HCT116 (cell line): ENCODE measurements around the gene SEMA4B. TPM values are rescaled to one million over a fixed set of nuclear protein-coding genes. Genes with fewer than 3 reads are reported as not detected.
A peak's percentile ranks its signal among the peaks of the same experiment; 100 is the strongest.

Experiments
- ATAC-seq: fragments of 200-7000 bp; cut with Tn5 transposase; 2 replicates; pipeline ENCODE4 v1.9.1; 2020; ENCODE audit warnings: mild to moderate bottlenecking, moderate library complexity
- BruUV-seq: library from RNA; stranded (reverse); fragments of 400-500 nt; replicated peaks from 2 replicates; lab custom pipeline; 2021; lab: Mats Ljungman, UMichigan
- CTCF ChIA-PET: fragments of 300-600 bp; sonication (Branson Sonifier 250); formaldehyde crosslinking; loops from one replicate; lab custom pipeline; 2021; ENCODE audit warnings: antibody characterized with exemption; lab: Charles Lee
- POLR2A ChIA-PET: fragments of 300-600, 350-600 bp; sonication (Branson Sonifier 250); formaldehyde crosslinking; loops from one replicate; lab custom pipeline; 2021; ENCODE audit warnings: antibody characterized with exemption; lab: Charles Lee
- RAD21 ChIA-PET, 2 experiments: fragments of 300-600 bp; sonication (Branson Sonifier 250); formaldehyde crosslinking; loops; one replicate each; lab custom pipeline; 2023; ENCODE audit warnings: low total read pairs in 2 of 2; ENCODE audit not compliant: uncharacterized antibody in 2 of 2, unreplicated experiment in 2 of 2, low non-redundant PET in 1 of 2; lab: Charles Lee
- DNase-seq: peaks from one replicate; pipeline ENCODE4 v3.0.0-alpha.2; 2010; ENCODE audit warnings: low read depth, low spot score
- H2AFZ ChIP-seq: fragments of 200-600 bp; shearing (Covaris generic), sonication (generic); 2 replicates; pipeline ENCODE4 v1.6.1; 2017; ENCODE audit warnings: low read depth, mixed run types, mixed read lengths, antibody characterized with exemption, low read length; ENCODE audit not compliant: poor library complexity, severe bottlenecking
- H3K27ac ChIP-seq: 2 replicates; pipeline ENCODE4 v1.5.1; 2012; ENCODE audit warnings: low read depth, low read length
- H3K27me3 ChIP-seq: fragments of 200-600 bp; sonication (generic); 2 replicates; pipeline ENCODE4 v1.6.1; 2016; ENCODE audit warnings: mixed run types, low read length, mixed read lengths; ENCODE audit not compliant: insufficient read depth
- H3K36me3 ChIP-seq, 2 experiments: fragments of 200-500 bp in 1 of 2; fragments of 200-600 bp in 1 of 2; sonication (Bioruptor generic) in 1 of 2; sonication (generic) in 1 of 2; 2 replicates each; pipeline versions ENCODE4 v1.5.1 to v1.6.1; 2014 to 2016; ENCODE audit warnings: low read length in 2 of 2, inconsistent platforms in 1 of 2, mixed read lengths in 1 of 2, mixed run types in 1 of 2; ENCODE audit not compliant: insufficient read depth in 2 of 2, control insufficient read depth in 1 of 2
- H3K4me1 ChIP-seq, 2 experiments: fragments of 200-600 bp in 1 of 2; sonication (generic) in 1 of 2; 2 replicates each; pipeline versions ENCODE4 v1.5.1 to v1.6.1; 2012 to 2017; ENCODE audit warnings: low read length in 2 of 2, inconsistent platforms in 1 of 2, mild to moderate bottlenecking in 1 of 2, mixed read lengths in 1 of 2, mixed run types in 1 of 2, moderate library complexity in 1 of 2; ENCODE audit not compliant: insufficient read depth in 2 of 2, control insufficient read depth in 1 of 2
- H3K4me2 ChIP-seq: fragments of 200-600 bp; sonication (generic); 2 replicates; pipeline ENCODE4 v1.6.1; 2017; ENCODE audit warnings: mixed run types, low read length, mixed read lengths
- H3K4me3 ChIP-seq, 2 experiments: fragments of 200-600 bp in 1 of 2; sonication (generic) in 1 of 2; replicated peaks in 1 of 2; 2 replicates each; pipeline ENCODE4 v1.5.1; 2011 to 2016; ENCODE audit warnings: low read length in 2 of 2, control low read depth in 1 of 2, low read depth in 1 of 2, mild to moderate bottlenecking in 1 of 2, mixed read lengths in 1 of 2, mixed run types in 1 of 2
- H3K79me2 ChIP-seq: fragments of 200-600 bp; sonication (generic); 2 replicates; pipeline ENCODE4 v1.6.1; 2017; ENCODE audit warnings: mild to moderate bottlenecking, mixed run types, low read length, moderate library complexity, mixed read lengths; ENCODE audit not compliant: insufficient read depth
- H3K9ac ChIP-seq: fragments of 200-600 bp; sonication (generic); 2 replicates; pipeline ENCODE4 v1.6.1; 2016; ENCODE audit warnings: low read length, mixed read lengths
- H3K9me2 ChIP-seq: fragments of 200-600 bp; sonication (generic), shearing (Covaris generic); 2 replicates; pipeline ENCODE4 v1.6.1; 2017; ENCODE audit warnings: mixed run types, mild to moderate bottlenecking, moderate library complexity; ENCODE audit not compliant: insufficient read depth
- H3K9me3 ChIP-seq, 2 experiments: fragments of 200-500 bp in 1 of 2; fragments of 200-600 bp in 1 of 2; sonication (Bioruptor generic) in 1 of 2; sonication (generic) in 1 of 2; 2 replicates each; pipeline ENCODE4 v1.6.1; 2014 to 2017; ENCODE audit warnings: low read length in 2 of 2, mixed read lengths in 2 of 2, inconsistent platforms in 1 of 2, low read depth in 1 of 2, mild to moderate bottlenecking in 1 of 2, mixed run types in 1 of 2, moderate library complexity in 1 of 2; ENCODE audit not compliant: control insufficient read depth in 1 of 2, insufficient read depth in 1 of 2
- H4K20me1 ChIP-seq: fragments of 200-600 bp; sonication (generic), shearing (Covaris generic); 2 replicates; pipeline ENCODE4 v1.6.1; 2017; ENCODE audit warnings: mixed run types, mild to moderate bottlenecking, moderate library complexity; ENCODE audit not compliant: insufficient read depth
- CEBPB ChIP-seq: IDR thresholded peaks from 2 replicates; pipeline ENCODE4 v1.6.1; 2012; ENCODE audit warnings: low read depth
- CTCF ChIP-seq, 3 experiments: fragments of 200-600 bp in 1 of 3; sonication (generic) in 1 of 3; IDR thresholded peaks in 2 of 3; conservative IDR thresholded peaks in 1 of 3; 2 replicates each; pipeline ENCODE4 v1.5.1; 2012 to 2017; ENCODE audit warnings: low read depth in 2 of 3, low read length in 2 of 3, antibody characterized with exemption in 1 of 3, borderline replicate concordance in 1 of 3, control low read depth in 1 of 3, mild to moderate bottlenecking in 1 of 3, mixed read lengths in 1 of 3, mixed run types in 1 of 3, moderate library complexity in 1 of 3; ENCODE audit not compliant: insufficient read depth in 1 of 3
- EZH2 ChIP-seq: fragments of 200-600 bp; sonication (generic); IDR thresholded peaks from 2 replicates; pipeline ENCODE4 v1.6.1; 2017; ENCODE audit warnings: antibody characterized with exemption, mixed run types
- EZH2phosphoT487 ChIP-seq: fragments of 200-600 bp; IDR thresholded peaks from 2 replicates; pipeline ENCODE4 v1.6.1; 2018; ENCODE audit warnings: antibody characterized with exemption, borderline replicate concordance
- FOSL1 ChIP-seq: IDR thresholded peaks from 2 replicates; pipeline ENCODE4 v1.6.1; 2012; ENCODE audit warnings: low read depth
- MAX ChIP-seq: IDR thresholded peaks from 2 replicates; pipeline ENCODE4 v1.6.1; 2012
- POLR2A ChIP-seq: IDR thresholded peaks from 2 replicates; pipeline ENCODE4 v1.7.0; 2011; ENCODE audit warnings: borderline replicate concordance; ENCODE audit not compliant: insufficient read depth, insufficient read length; ENCODE audit errors: extremely low read depth
- POLR2AphosphoS5 ChIP-seq: IDR thresholded peaks from 2 replicates; pipeline ENCODE4 v1.6.1; 2011; ENCODE audit warnings: mild to moderate bottlenecking, low read depth, low read length, moderate library complexity
- SIN3A ChIP-seq: IDR thresholded peaks from 2 replicates; pipeline ENCODE4 v1.6.1; 2012; ENCODE audit warnings: low read depth
- SP1 ChIP-seq: IDR thresholded peaks from 2 replicates; pipeline ENCODE4 v1.6.1; 2012; ENCODE audit warnings: low read depth
- SRF ChIP-seq: IDR thresholded peaks from 2 replicates; pipeline ENCODE4 v1.6.1; 2012; ENCODE audit warnings: low read depth
- TCF7L2 ChIP-seq: IDR thresholded peaks from 2 replicates; pipeline ENCODE4 v1.7.0; 2011; ENCODE audit warnings: borderline replicate concordance, inconsistent platforms; ENCODE audit not compliant: insufficient read depth, insufficient read length; ENCODE audit errors: extremely low read depth
- YY1 ChIP-seq: IDR thresholded peaks from 2 replicates; pipeline ENCODE4 v1.6.1; 2011; ENCODE audit warnings: low read length, low read depth, moderate library complexity, mild to moderate bottlenecking; ENCODE audit not compliant: insufficient replicate concordance; ENCODE audit errors: extremely low read depth
- ZBTB33 ChIP-seq: IDR thresholded peaks from 2 replicates; pipeline ENCODE4 v1.6.1; 2011; ENCODE audit warnings: mild to moderate bottlenecking, low read length, moderate library complexity; ENCODE audit not compliant: insufficient replicate concordance; ENCODE audit errors: extremely low read depth
- ZFX ChIP-seq: fragments of 450-650 bp; IDR thresholded peaks from 2 replicates; pipeline ENCODE4 v1.6.1; 2017
- ZNF274 ChIP-seq: fragments of 200-500 bp; sonication (Bioruptor generic); IDR thresholded peaks from 2 replicates; pipeline ENCODE4 v1.6.1; 2014; ENCODE audit warnings: mild to moderate bottlenecking, low read depth, low read length, inconsistent platforms
- intact Hi-C: fragments of 100-400 bp; cut with micrococcal nuclease; formaldehyde crosslinking; loops from 2 replicates; pipeline ENCODE4 v1.10.0; 2022
- total RNA-seq: library from RNA; stranded (reverse); gene quantifications from one replicate; pipeline ENCODE4 v1.2.1, GENCODE V29; 2021; ENCODE audit not compliant: unreplicated experiment
- TF ChIP-seq, protein P1 (sequence below): IDR thresholded peaks from 2 replicates; pipeline ENCODE4 v1.6.1; 2012; ENCODE audit warnings: low read depth

The SEMA4B gene
- total RNA-seq, 1 experiment from 2014 or later = 98.6 TPM

GRCh38 chr15:90184786-90185704, 16.1 kb upstream of the SEMA4B start:
- RAD21 ChIA-PET = interaction anchor here in 1 of 2 experiments (1.2 kb wide), 1 partner anchor 27 kb away, joined by 3 read pairs; no protein-coding TSS in a partner anchor
- peaks cover 17 to 48% of the 10 kb centered on the region in 2 experiments; a peak in 3 of 4 replicates for H3K4me1 ChIP-seq
- H2AFZ ChIP-seq = no peak overlapping the region
- peaks cover 5% of the 10 kb centered on the region; the same call in 1 of the 2 replicates for H3K79me2 ChIP-seq
- ATAC-seq (peak; percentile 80), DNase-seq (no peak)
- H3K4me3 ChIP-seq = peak overlapping the region; percentile 71 to 83
- H3K27ac ChIP-seq = peak overlapping the region; percentile 80
- CTCF ChIA-PET = interaction anchor here (1.3 kb wide), 2 partner anchors 16 to 29 kb away, joined by 4 read pairs; partner anchors contain the start of gene SEMA4B
- peak overlapping the region; percentile 89 for H3K4me2 ChIP-seq
- no peaks in the 10 kb centered on the region for H3K27me3 ChIP-seq
- peak overlapping the region; percentile 65 for H3K9ac ChIP-seq
- TSS peak; percentile 55 for BruUV-seq
- POLR2A ChIA-PET = interaction anchor here (0.7 kb wide), 1 partner anchor 15 kb away, joined by 3 read pairs; no protein-coding TSS in a partner anchor
- no peaks in the 10 kb centered on the region for H3K9me2 ChIP-seq
- intact Hi-C loops = loop anchor here (1.0 to 2.0 kb wide), 3 partner anchors 16 to 26 kb away; partner anchors contain the start of gene SEMA4B
- no peaks in the 10 kb centered on the region for H3K9me3 ChIP-seq
- H3K36me3 ChIP-seq = no peaks in the 10 kb centered on the region
- H4K20me1 ChIP-seq = no peaks in the 10 kb centered on the region
- TF ChIP-seq, protein P1, sequence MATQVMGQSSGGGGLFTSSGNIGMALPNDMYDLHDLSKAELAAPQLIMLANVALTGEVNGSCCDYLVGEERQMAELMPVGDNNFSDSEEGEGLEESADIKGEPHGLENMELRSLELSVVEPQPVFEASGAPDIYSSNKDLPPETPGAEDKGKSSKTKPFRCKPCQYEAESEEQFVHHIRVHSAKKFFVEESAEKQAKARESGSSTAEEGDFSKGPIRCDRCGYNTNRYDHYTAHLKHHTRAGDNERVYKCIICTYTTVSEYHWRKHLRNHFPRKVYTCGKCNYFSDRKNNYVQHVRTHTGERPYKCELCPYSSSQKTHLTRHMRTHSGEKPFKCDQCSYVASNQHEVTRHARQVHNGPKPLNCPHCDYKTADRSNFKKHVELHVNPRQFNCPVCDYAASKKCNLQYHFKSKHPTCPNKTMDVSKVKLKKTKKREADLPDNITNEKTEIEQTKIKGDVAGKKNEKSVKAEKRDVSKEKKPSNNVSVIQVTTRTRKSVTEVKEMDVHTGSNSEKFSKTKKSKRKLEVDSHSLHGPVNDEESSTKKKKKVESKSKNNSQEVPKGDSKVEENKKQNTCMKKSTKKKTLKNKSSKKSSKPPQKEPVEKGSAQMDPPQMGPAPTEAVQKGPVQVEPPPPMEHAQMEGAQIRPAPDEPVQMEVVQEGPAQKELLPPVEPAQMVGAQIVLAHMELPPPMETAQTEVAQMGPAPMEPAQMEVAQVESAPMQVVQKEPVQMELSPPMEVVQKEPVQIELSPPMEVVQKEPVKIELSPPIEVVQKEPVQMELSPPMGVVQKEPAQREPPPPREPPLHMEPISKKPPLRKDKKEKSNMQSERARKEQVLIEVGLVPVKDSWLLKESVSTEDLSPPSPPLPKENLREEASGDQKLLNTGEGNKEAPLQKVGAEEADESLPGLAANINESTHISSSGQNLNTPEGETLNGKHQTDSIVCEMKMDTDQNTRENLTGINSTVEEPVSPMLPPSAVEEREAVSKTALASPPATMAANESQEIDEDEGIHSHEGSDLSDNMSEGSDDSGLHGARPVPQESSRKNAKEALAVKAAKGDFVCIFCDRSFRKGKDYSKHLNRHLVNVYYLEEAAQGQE = no peak
- TF ChIP-seq FOSL1 (no peak), SRF (no peak), ZBTB33 (no peak), POLR2AphosphoS5 (peak; percentile 67), EZH2 (no peak), POLR2A (no peak), SIN3A (no peak), ZNF274 (no peak), CTCF (IDR thresholded peaks at IDR 0.05 in 2 of 3, conservative IDR thresholded peaks at IDR 0.05 in 1 of 3; ENCODE audit: borderline replicate concordance in 1 of 3, insufficient read depth in 1 of 3, low read depth in 2 of 3, low read length in 2 of 3) (no peak), TCF7L2 (peak; percentile 6), ZFX (peak; percentile 28; the same call in 1 of the 2 replicates), EZH2phosphoT487 (no peak), SP1 (no peak), CEBPB (no peak), MAX (no peak), YY1 (no peak)
